ENCODE data around the gene ANKZF1. TPM values are rescaled to one million over a fixed set of nuclear protein-coding genes. Genes with fewer than 3 reads are reported as not detected.
A peak's percentile ranks its signal among the peaks of the same experiment; 100 is the strongest.

Gene ANKZF1
- total RNA-seq, 1 donor from 2014 or later = 65.9 TPM

DNA sequence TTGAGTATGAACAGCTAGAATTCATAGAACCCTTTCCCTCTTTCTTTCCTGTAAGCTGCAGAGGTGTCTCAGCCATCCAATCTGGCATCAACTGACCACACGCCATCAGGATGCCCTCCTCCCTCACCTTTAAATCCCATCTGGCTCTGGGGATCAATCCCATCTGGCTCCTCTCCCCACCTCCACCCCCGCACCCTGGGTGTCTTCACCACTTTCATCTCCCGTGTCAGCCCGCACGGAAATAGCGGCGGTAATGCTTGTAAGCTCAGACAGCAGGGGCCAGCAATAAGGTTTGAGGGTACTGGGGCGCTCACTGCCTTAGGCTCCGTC, 22.9 kb downstream of the ANKZF1 start:
- H3K79me2 ChIP-seq (ENCODE audit: low read depth) = no peaks in the 10 kb centered on the region
- DNase-seq (ENCODE audit: low spot score) = peak; percentile 35
- Mint-ChIP-seq H3K9me3 (no peaks in the 10 kb centered on the region), H3K27ac (no peak overlapping the region), H3K4me3 (peak overlapping the region; percentile 53), H3K27me3 (ENCODE audit: insufficient read depth, low read depth) (peaks cover 56% of the 10 kb centered on the region), H3K36me3 (no peaks in the 10 kb centered on the region), H3K4me1 (peaks cover 13% of the 10 kb centered on the region)
- TF ChIP-seq EZH2 (IDR thresholded peaks at IDR 0.05) (no peak), EZH2phosphoT487 (IDR thresholded peaks at IDR 0.05) (no peak)
- TF ChIP-seq, protein P1, sequence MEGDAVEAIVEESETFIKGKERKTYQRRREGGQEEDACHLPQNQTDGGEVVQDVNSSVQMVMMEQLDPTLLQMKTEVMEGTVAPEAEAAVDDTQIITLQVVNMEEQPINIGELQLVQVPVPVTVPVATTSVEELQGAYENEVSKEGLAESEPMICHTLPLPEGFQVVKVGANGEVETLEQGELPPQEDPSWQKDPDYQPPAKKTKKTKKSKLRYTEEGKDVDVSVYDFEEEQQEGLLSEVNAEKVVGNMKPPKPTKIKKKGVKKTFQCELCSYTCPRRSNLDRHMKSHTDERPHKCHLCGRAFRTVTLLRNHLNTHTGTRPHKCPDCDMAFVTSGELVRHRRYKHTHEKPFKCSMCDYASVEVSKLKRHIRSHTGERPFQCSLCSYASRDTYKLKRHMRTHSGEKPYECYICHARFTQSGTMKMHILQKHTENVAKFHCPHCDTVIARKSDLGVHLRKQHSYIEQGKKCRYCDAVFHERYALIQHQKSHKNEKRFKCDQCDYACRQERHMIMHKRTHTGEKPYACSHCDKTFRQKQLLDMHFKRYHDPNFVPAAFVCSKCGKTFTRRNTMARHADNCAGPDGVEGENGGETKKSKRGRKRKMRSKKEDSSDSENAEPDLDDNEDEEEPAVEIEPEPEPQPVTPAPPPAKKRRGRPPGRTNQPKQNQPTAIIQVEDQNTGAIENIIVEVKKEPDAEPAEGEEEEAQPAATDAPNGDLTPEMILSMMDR (IDR thresholded peaks at IDR 0.05) = no peak
- peaks cover 67% of the 10 kb centered on the region for H3K27me3 ChIP-seq
- H3K27ac ChIP-seq = no peak overlapping the region
- peak overlapping the region; percentile 34 for H3K4me3 ChIP-seq
- H2AFZ ChIP-seq (replicated peaks) = no peak overlapping the region
- no peaks in the 10 kb centered on the region for H3K9me3 ChIP-seq (ENCODE audit: low read depth)
- H3K4me1 ChIP-seq = peaks cover 7% of the 10 kb centered on the region
- no peak overlapping the region for H3K9ac ChIP-seq
- peaks cover 12% of the 10 kb centered on the region for H4K20me1 ChIP-seq (ENCODE audit: low read depth)
- peaks cover 3% of the 10 kb centered on the region for H3F3A ChIP-seq (ENCODE audit: low read depth)
- no peaks in the 10 kb centered on the region for H3K36me3 ChIP-seq
- peak overlapping the region; percentile 78 for H3K4me2 ChIP-seq

DNA sequence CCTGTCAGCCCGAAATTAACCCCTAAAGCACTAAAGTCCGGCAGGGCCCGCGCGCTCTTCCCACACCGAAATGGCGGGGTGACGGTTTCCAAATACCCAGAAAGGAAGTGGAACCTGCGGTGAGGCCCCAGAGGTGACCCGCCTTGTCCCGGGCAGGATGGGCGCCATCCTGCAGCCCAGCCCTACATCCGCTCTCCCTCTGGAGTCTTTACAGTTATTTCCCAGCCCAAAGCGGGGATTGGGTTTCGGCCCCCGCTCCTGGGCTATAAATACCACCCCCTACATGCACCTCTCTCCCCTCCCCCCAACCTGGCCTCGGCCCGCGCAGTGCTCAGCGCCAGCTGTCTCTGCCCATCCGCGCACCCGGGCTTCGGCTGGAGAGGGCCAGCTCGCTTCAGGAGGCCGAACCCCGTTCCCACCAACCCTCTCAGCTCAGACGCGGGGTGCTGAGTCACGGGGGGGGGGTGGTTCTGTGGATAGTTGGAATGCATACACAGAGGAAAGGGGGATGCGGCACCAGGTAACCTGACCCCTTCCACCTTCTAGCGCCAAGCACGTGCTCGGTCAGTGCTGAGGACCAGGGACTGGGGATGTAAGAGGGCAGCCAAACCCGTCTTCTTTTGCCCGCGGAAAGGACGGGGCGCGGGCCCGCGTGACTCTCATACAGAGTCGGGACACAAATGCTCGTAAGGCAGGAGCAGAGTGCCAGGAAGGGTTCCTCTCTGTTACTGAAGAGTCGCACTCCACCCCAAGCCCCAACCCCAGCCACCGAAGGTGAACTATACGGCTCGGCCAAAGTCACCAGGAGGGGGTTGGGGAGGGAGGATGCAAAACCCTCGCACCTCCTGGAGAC, 23.5 kb downstream of the ANKZF1 start, which contains the start of gene TUBA4B:
Gene TUBA4B (plus strand): TSS at position 344 of the 853 bp plus-strand sequence. CDS start 165 bp downstream, at position 509.
- Mint-ChIP-seq H3K36me3 (no peaks in the 10 kb centered on the region), H3K4me3 (peak within 1 kb of the TSS; percentile 78), H3K9me3 (no peaks in the 10 kb centered on the region), H3K4me1 (peaks cover 13% of the 10 kb centered on the region), H3K27me3 (ENCODE audit: insufficient read depth, low read depth) (peaks cover 59% of the 10 kb centered on the region), H3K27ac (no peak within 1 kb of the TSS)
- Histone ChIP-seq H3K27me3 (peaks cover 73% of the 10 kb centered on the region), H2AFZ (replicated peaks) (peak within 1 kb of the TSS; percentile 6), H3K4me3 (peak within 1 kb of the TSS; percentile 34), H3K36me3 (no peaks in the 10 kb centered on the region), H3K9me3 (ENCODE audit: low read depth) (no peaks in the 10 kb centered on the region), H4K20me1 (ENCODE audit: low read depth) (peaks cover 12% of the 10 kb centered on the region), H3K27ac (no peak within 1 kb of the TSS), H3K4me2 (peak within 1 kb of the TSS; percentile 78), H3K79me2 (ENCODE audit: low read depth) (no peaks in the 10 kb centered on the region), H3K9ac (no peak within 1 kb of the TSS), H3K4me1 (peaks cover 7% of the 10 kb centered on the region), H3F3A (ENCODE audit: low read depth) (peaks cover 3% of the 10 kb centered on the region)
- DNase-seq (ENCODE audit: low spot score) = peak; percentile 56
- TF ChIP-seq, protein P1 (IDR thresholded peaks at IDR 0.05) = no peak
- peak; percentile 69 for TF ChIP-seq EZH2 (IDR thresholded peaks at IDR 0.05)
- TF ChIP-seq EZH2phosphoT487 (IDR thresholded peaks at IDR 0.05) = peak; percentile 73

DNA sequence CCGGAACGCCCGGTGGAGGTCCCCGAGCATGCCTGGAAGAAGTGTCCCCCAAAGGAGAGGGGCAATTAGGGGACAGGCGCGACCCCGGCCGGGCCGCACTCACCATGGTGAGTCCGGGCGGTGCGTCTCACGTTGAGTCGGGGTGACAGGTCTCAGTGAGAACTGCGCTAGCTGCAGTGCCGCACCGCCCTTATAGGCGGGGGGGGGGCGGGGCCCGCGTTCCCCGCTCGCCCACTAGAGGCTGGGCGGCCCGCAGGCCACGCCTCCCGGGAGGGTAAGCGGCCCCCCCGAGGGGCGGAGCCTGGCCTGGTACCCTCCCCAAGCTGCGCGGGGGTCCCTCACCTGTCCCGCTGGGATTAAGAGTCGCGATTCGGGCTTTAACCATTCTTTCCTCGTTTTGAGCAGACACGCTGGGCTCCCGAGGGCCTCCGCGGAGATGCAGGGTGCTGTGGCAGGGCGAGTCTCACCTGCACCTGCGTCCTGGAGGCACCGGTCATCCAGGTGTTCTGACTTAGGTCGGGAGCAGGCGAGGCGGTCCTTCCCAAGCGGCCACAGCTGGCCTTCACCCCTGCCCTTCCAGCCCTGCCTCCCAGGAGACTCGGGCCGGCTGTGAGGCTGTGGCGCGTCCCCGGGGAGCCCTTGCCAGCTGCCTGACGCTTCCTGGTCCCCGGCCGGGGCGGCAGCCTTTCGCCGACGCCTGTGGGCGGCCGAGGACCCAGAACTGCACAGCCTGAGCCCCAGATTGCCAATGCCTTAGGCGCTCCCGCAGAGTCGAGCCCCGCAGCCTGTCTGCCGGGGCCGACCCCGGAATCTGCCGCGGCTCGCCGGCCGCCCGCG, 24.4 kb downstream of the ANKZF1 start, which contains the start of gene TUBA4A:
Gene TUBA4A (minus strand): TSS at position 166 of the 837 bp plus-strand sequence. CDS start 60 bp downstream, at position 106.
- Histone ChIP-seq H4K20me1 (ENCODE audit: low read depth) (peaks cover 12% of the 10 kb centered on the region), H3K79me2 (ENCODE audit: low read depth) (no peaks in the 10 kb centered on the region), H3K9me3 (ENCODE audit: low read depth) (no peaks in the 10 kb centered on the region), H3K27ac (no peak within 1 kb of the TSS), H3K4me1 (peaks cover 7% of the 10 kb centered on the region), H3K9ac (no peak within 1 kb of the TSS), H3K36me3 (no peaks in the 10 kb centered on the region), H3K4me2 (peak within 1 kb of the TSS; percentile 78), H3F3A (ENCODE audit: low read depth) (peaks cover 3% of the 10 kb centered on the region), H3K27me3 (peaks cover 81% of the 10 kb centered on the region), H3K4me3 (peak within 1 kb of the TSS; percentile 34), H2AFZ (replicated peaks) (peak within 1 kb of the TSS; percentile 6)
- H3K4me3 Mint-ChIP-seq = peak within 1 kb of the TSS; percentile 78
- no peaks in the 10 kb centered on the region for H3K36me3 Mint-ChIP-seq
- H3K27ac Mint-ChIP-seq = no peak within 1 kb of the TSS
- DNase-seq (ENCODE audit: low spot score) = peak; percentile 86
- TF ChIP-seq, protein P1 (IDR thresholded peaks at IDR 0.05) = no peak
- TF ChIP-seq EZH2 (IDR thresholded peaks at IDR 0.05) = peak; percentile 94
- peak; percentile 94 for TF ChIP-seq EZH2phosphoT487 (IDR thresholded peaks at IDR 0.05)
- peaks cover 13% of the 10 kb centered on the region for H3K4me1 Mint-ChIP-seq
- H3K9me3 Mint-ChIP-seq = no peaks in the 10 kb centered on the region
- H3K27me3 Mint-ChIP-seq (ENCODE audit: insufficient read depth, low read depth) = peaks cover 64% of the 10 kb centered on the region
